Vagina (tissue), 2 donors: ENCODE data around the gene DNAJC27. TPM values are rescaled to one million over a fixed set of nuclear protein-coding genes. Genes with fewer than 3 reads are reported as not detected.

Source experiments
- DNase-seq, 2 donors: peaks; one replicate each; pipeline ENCODE4 v3.0.0-alpha.2; 2017; ENCODE audit errors: extremely low spot score in 2 of 2
- H3K27ac ChIP-seq: fragments of 200-600 bp; sonication (generic); one replicate; pipeline ENCODE4 v1.5.1; 2019
- H3K27me3 ChIP-seq: fragments of 200-600 bp; sonication (generic); one replicate; pipeline ENCODE4 v1.5.1; 2019
- H3K36me3 ChIP-seq, 2 donors: fragments of 200-600 bp; sonication (generic); one replicate each; pipeline ENCODE4 v1.5.1; 2017 to 2019
- H3K4me1 ChIP-seq: fragments of 200-600 bp; sonication (generic); one replicate; pipeline ENCODE4 v1.5.1; 2019
- H3K4me3 ChIP-seq, 2 donors: fragments of 200-600 bp; sonication (generic); 1 replicate in 1 of 2; 2 replicates in 1 of 2; pipeline ENCODE4 v1.5.1; 2016 to 2019
- H3K9me3 ChIP-seq: fragments of 200-600 bp; sonication (generic); one replicate; pipeline ENCODE4 v1.5.1; 2019
- CTCF ChIP-seq, 3 experiments: fragments of 450-650 bp in 2 of 3; fragments of 200-600 bp in 1 of 3; sonication (generic) in 1 of 3; IDR thresholded peaks; one replicate each; pipeline ENCODE4 v1.5.1; 2017 to 2019; ENCODE audit warnings: antibody characterized with exemption in 3 of 3, mild to moderate bottlenecking in 2 of 3, moderate library complexity in 2 of 3
- POLR2A ChIP-seq, 2 donors: fragments of 450-650 bp; IDR thresholded peaks; one replicate each; pipeline ENCODE4 v1.6.1; 2017; ENCODE audit warnings: antibody characterized with exemption in 2 of 2, mild to moderate bottlenecking in 2 of 2, moderate library complexity in 2 of 2
- POLR2AphosphoS5 ChIP-seq, 2 donors: sonication (generic); formaldehyde crosslinking; IDR thresholded peaks; one replicate each; pipeline ENCODE4 v1.9.0; 2017; ENCODE audit warnings: antibody characterized with exemption in 2 of 2, mild to moderate bottlenecking in 2 of 2, low read depth in 1 of 2; ENCODE audit not compliant: insufficient read depth in 1 of 2
- intact Hi-C: fragments of 100-400 bp; cut with DNase I; formaldehyde crosslinking; loops from one replicate; pipeline ENCODE4 v1.15.1; 2023
- total RNA-seq: library from RNA; depleted of rRNA; stranded (reverse); fragments of >200 nt; gene quantifications from one replicate; pipeline ENCODE4 v1.2.3, GENCODE V29; 2016

The DNAJC27 gene
- total RNA-seq, 1 donor from 2014 or later = 11.3 TPM

GRCh38 chr2:24984912-24985311 lies 13.2 kb upstream of the DNAJC27 start:
- Histone ChIP-seq H3K27me3 (no peaks in the 10 kb centered on the region), H3K27ac (no peak overlapping the region), H3K4me1 (no peaks in the 10 kb centered on the region), H3K4me3 (no peak overlapping the region), H3K36me3 (no peaks in the 10 kb centered on the region), H3K9me3 (no peaks in the 10 kb centered on the region)
- TF ChIP-seq CTCF (IDR thresholded peaks at IDR 0.05) (no peak), POLR2A (IDR thresholded peaks at IDR 0.05) (no peak), POLR2AphosphoS5 (IDR thresholded peaks at IDR 0.05; ENCODE audit: insufficient read depth in 1 of 2, low read depth in 1 of 2) (no peak)
- no peak for DNase-seq
- intact Hi-C loops = no loop called here

DNA sequence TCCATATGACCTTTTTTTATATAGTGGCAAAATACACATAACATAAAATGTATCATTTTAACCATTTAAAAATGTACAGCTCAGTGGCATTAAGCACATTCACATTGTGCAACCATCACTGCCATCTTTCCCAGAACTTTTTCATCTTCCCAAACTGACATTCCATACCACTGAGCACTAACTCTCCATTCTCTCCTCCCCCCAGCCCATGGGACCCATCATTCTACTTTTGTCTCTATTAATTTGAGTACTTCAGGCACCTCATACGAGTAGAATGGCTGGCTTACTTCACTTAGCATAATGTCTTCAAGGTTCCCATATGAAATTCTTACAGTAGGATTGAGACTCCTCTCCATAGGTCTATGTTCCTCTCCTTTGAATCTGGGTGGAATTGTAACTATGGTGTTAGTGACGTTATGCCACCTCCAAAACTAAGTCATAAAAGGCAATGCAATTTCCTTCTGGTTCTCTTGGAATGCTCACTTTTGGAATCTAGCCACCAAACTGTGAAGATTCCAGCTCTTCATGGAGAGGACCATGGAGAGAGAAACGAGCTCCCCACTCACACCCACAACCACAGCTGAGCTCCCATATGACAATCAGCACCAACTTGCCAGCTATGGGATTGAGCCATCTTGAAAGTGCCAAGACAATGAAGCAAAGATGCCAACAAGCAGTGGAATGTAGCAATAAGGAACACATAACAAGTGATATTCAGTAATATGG lies 9.8 kb upstream of the DNAJC27 start:
- Histone ChIP-seq H3K36me3 (peaks cover 0 to 9% of the 10 kb centered on the region in 2 donors), H3K4me3 (no peak overlapping the region), H3K9me3 (no peaks in the 10 kb centered on the region), H3K27ac (no peak overlapping the region), H3K4me1 (no peaks in the 10 kb centered on the region), H3K27me3 (no peaks in the 10 kb centered on the region)
- DNase-seq = no peak
- TF ChIP-seq CTCF (IDR thresholded peaks at IDR 0.05) = no peak
- TF ChIP-seq POLR2AphosphoS5 (IDR thresholded peaks at IDR 0.05; ENCODE audit: insufficient read depth in 1 of 2, low read depth in 1 of 2) = no peak
- no peak for TF ChIP-seq POLR2A (IDR thresholded peaks at IDR 0.05)
- intact Hi-C loops = no loop called here

GRCh38 chr2:24978661-24979060 lies 6.9 kb upstream of the DNAJC27 start:
- no peaks in the 10 kb centered on the region for H3K27me3 ChIP-seq
- H3K27ac ChIP-seq = no peak overlapping the region
- intact Hi-C loops = no loop called here
- DNase-seq = no peak
- no peaks in the 10 kb centered on the region for H3K4me1 ChIP-seq
- TF ChIP-seq POLR2AphosphoS5 (IDR thresholded peaks at IDR 0.05; ENCODE audit: insufficient read depth in 1 of 2, low read depth in 1 of 2) (no peak), POLR2A (IDR thresholded peaks at IDR 0.05) (no peak)
- no peaks in the 10 kb centered on the region for H3K9me3 ChIP-seq
- peaks cover 0 to 9% of the 10 kb centered on the region in 2 donors for H3K36me3 ChIP-seq
- H3K4me3 ChIP-seq = no peak overlapping the region

GRCh38 chr2:24977631-24978030 lies 5.9 kb upstream of the DNAJC27 start:
- intact Hi-C loops = no loop called here
- H3K4me1 ChIP-seq = no peaks in the 10 kb centered on the region
- H3K4me3 ChIP-seq = no peak overlapping the region
- peaks cover 0 to 9% of the 10 kb centered on the region in 2 donors for H3K36me3 ChIP-seq
- no peak for TF ChIP-seq CTCF (IDR thresholded peaks at IDR 0.05)
- TF ChIP-seq POLR2A (IDR thresholded peaks at IDR 0.05) = no peak
- TF ChIP-seq POLR2AphosphoS5 (IDR thresholded peaks at IDR 0.05; ENCODE audit: insufficient read depth in 1 of 2, low read depth in 1 of 2) = no peak
- H3K27ac ChIP-seq = no peak overlapping the region
- H3K9me3 ChIP-seq = no peaks in the 10 kb centered on the region
- no peak for DNase-seq
- no peaks in the 10 kb centered on the region for H3K27me3 ChIP-seq

DNA sequence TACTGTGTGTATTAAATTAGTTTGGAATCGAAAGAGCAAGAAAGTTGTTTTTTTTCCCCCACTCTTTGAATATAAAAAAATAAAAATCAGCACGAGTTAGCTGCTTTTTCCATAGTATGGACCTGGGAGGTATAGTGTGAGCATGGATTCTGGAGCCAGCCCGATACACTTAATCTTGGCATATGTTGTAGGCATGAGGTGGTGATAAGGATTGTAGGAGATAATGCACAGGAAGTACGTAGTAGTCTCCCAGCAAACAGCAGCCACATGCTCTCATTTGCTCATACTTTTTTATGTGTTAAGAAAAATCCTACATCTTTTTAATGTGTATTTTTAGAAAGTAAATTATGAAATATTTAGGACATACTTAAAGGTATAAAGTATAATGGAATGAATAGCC lies 2.1 kb upstream of the DNAJC27 start:
- peaks cover 6% of the 10 kb centered on the region for H3K4me1 ChIP-seq
- peaks cover 0 to 1% of the 10 kb centered on the region in 2 donors for H3K36me3 ChIP-seq
- H3K4me3 ChIP-seq = no peak overlapping the region
- no peaks in the 10 kb centered on the region for H3K9me3 ChIP-seq
- intact Hi-C loops = loop anchor here (2.0 to 5.0 kb wide), 2 partner anchors 52 to 155 kb away; partner anchors contain the start of gene ADCY3
- peak overlapping the region; percentile 99 for H3K27ac ChIP-seq
- no peaks in the 10 kb centered on the region for H3K27me3 ChIP-seq
- DNase-seq = no peak
- TF ChIP-seq POLR2AphosphoS5 (IDR thresholded peaks at IDR 0.05; ENCODE audit: insufficient read depth in 1 of 2, low read depth in 1 of 2) (no peak), POLR2A (IDR thresholded peaks at IDR 0.05) (no peak), CTCF (IDR thresholded peaks at IDR 0.05) (no peak)
